ENCODE measurements around the gene GPRC5A.

- TF ChIP-seq POLR2AphosphoS5 (IDR thresholded peaks at IDR 0.05), result no peak
- TF ChIP-seq CTCF (IDR thresholded peaks at IDR 0.05), result no peak
- no peak for TF ChIP-seq POLR2A (IDR thresholded peaks at IDR 0.05)
- TF ChIP-seq EP300 (IDR thresholded peaks at IDR 0.05), result no peak
Observed at GRCh38 chr12:12872934-12873275, 18.5 kb upstream of the GPRC5A start.

Measured in sigmoid colon (tissue), 4 donors.